M059J (cell line): ENCODE results near the gene CLCN4. TPM values are rescaled to one million over a fixed set of nuclear protein-coding genes. Genes with fewer than 3 reads are reported as not detected.

Experiments
- DNase-seq: peaks from one replicate; pipeline ENCODE4 v3.0.0-alpha.2; 2012; ENCODE audit warnings: low read depth
- total RNA-seq: library from RNA; depleted of rRNA; stranded (reverse); fragments of >200 nt; shearing (Covaris generic); gene quantifications from 2 replicates; pipeline ENCODE4 v1.2.3, GENCODE V29; 2014

CLCN4 gene
- total RNA-seq, 1 experiment from 2014 or later = 3.0 TPM

DNA sequence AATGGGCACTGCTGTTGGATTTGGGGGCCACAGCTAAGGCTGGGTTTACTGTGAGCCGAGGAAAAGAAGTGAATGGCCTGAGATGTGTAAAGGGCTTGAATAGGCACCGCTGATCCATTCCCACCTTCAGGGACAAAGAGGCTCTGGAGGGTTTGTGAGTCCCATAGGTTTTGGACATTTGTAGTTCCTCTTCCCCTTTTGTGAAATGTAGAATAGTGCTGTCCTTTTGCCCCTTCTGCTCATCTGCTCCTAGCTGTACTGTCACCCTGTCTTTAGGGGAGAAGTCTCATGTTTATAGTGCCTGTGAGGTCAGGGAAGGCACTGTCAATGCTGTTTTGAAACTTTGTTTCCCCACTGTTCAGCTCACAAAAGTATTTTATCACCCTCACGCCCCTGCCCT lies 26.4 kb upstream of the CLCN4 start:
- DNase-seq = no peak

DNA sequence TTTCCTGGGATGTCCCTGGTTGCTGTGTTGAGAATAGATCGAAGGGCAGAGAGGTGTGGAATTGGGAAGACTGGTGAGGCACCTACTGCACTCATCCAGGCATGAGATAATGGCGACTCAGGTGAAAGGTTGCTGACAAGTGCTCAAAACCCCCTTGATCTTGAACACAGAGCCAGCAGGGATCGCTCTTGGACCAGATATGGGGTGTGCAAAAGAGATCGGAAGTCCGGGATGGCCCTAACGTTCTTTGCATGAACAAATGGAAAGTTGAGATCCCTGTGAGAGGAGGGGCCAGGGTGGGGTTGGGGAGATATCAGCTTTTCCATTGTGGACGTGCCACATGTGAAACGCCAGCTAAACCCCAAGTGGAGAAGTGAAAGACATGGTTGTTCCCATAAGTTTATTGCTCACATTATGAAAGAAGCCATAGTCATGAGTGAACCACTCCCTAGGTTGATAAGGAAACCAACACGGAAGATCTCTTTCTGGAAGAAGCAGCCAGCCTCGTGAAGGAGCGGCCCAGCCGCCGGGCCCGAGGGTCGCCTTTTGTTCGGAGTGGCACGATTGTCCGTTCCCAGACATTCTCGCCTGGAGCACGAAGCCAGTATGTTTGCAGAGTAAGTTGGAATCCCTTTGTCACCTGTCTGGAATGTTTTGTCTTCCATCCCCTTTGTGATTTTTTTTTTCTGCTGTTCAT lies 22.6 kb upstream of the CLCN4 start:
- DNase-seq = no peak

DNA sequence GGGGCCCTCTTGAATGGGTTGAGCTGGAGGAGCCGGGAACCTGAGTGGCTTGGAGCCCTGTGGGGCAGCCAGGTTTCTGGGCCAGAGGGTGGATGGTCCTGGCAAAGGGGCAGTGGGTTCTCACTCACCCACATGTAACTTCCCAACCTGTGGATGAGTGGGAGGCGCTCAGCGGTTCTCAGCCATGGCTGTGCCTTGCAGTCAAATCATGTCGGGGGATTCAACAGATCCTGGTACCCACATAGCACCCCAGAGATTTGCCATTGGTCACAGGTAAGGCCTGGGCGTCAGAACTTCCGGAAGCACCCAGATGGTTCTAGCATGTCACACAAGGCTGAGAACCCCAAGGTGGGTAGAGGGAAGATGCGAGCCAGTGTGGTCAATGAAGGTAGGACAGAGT lies 21.9 kb upstream of the CLCN4 start:
- no peak for DNase-seq

DNA sequence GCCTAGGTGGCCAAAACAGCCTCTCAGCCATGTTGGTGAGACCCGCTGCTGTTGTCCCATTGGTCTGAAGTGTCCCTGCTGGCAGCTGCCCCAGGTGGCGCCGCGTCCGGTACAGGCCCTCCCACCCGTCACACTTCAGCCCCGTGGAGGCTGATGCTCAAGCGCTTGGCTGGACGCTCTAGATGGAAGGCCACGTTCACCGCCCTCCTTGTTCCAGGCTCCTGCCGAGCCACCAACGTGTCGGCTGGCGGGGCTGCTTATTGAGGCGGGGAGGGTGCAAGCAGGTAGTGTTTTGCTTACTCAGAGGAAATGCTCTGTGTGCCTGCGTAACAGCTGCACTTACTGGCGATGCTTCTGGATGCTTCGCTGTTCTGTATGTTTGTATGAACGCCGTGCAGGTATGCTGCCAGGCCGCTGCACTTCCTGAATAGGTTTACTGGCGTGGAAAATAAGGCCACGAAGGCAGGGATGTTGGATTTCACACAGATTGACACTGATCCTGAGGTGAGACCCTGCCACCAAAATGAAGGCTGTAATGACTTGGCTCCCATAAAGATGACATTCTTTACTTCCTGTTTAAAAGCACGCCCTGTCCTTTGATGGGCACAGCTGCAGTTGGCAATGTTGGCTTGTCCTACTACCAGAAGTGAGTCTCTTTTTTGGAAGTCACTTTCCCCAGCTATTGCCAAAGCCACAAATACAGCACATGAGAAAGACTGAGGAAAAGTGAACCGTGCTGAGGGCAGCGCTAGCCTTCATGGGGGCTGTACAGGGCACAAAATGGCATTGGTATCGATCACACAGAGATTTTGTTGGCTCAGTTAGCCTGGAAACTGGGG lies 21.0 kb upstream of the CLCN4 start:
- no peak for DNase-seq

DNA sequence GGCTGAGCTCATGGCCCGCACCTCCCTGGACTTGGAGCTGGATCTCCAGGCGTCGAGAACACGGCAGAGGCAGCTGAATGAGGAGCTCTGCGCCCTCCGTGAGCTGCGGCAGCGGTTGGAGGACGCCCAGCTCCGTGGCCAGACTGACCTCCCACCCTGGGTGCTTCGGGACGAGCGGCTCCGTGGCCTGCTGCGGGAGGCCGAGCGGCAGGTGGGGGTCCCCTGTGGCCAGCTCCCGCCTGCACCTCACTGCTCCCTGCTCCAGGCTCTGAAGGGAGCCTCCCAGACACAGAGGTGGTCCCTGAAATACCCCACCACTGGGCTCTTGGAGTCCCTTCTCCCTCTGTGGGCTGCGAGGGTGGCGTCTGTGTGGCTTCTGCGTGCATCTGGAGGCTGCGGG lies 18.0 kb upstream of the CLCN4 start:
- no peak for DNase-seq

DNA sequence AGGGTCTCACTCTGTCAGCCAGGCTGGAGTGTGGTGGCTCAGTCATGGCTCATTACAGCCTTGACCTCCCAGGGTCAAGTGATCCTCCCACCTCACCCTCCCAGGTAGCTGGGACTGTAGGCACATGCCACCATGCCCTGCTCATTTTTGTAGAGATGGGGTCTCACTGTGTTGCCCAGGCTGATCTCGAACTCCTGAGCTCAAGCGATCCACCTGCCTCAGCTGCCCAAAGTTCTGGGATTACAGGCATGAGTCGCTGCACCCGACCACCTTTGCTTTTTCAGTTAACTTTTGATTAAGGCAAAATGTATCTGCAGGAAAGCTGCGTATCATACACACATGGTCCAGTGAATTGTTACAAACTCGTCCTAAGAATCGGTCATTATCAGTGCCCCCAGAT lies 16.5 kb upstream of the CLCN4 start:
- DNase-seq = no peak

DNA sequence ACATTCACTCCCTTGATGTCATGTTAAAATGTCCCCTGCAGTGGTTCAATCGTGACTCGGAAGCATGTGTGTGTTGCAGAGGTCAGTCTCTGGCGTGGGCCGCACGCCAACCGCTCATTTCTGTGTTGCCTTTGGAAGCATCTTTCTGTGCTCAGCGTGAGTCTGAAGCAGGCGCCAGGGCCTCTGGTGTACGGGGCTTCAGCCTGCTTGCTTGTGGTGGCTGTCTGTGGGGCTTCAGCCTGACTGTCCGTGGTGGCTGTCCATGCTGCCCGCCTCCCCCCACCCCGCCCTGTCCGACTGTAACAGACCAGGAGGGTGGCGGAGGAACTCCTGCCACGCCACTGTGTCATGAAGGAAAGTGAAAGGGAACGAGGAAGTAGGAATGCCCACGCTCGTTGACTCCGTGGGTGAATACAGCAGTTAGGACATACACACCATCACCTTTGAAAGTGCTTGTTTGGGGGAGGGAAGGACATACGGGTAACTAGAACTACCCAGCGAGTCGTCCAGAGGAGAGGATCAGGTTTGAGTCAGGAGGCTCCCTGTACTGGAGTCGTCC lies 14.7 kb upstream of the CLCN4 start:
- no peak for DNase-seq

DNA sequence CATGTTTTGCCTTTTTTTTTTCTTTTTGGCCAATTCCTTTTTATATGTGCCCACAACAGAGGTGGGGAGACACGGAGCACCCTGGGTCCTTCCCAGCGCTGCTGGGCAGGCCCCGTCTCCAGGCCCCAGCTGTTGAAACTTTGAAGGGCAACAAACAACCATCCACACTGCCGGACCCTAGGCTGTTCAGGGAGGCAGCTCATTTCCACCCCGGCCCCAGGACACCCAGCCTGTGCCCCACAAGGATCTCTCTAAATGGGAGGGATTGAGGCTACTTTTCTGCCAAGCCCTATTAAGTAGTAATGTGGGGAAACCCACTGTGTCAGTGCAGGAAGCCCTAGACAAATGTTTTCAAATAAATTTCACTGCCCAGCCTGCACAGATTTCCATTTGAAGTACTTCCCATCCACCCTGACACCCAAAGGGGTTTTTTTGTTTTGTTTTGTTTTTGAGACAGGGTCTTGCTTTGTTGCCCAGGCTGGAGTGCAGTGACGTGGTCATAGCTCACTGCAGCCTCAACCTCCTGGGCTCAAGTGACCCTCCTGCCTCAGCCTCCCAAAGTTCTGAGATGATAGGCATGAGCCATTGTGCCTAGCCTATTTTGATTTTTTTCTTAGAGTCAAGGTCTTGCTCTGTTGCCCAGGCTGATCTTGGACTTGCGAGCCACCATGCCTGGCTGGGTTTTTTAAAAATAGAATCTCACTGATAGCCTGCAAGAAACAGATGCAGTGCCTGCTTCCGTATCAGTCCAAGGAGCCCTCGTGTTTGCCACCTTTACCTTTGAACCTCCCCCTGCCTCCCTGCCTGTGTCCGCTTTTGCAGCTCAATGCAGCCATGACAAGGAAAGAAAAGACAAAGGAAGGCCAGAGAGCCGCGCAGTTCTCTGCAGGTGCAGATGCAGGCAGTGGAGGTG lies 13.4 kb upstream of the CLCN4 start:
- no peak for DNase-seq

DNA sequence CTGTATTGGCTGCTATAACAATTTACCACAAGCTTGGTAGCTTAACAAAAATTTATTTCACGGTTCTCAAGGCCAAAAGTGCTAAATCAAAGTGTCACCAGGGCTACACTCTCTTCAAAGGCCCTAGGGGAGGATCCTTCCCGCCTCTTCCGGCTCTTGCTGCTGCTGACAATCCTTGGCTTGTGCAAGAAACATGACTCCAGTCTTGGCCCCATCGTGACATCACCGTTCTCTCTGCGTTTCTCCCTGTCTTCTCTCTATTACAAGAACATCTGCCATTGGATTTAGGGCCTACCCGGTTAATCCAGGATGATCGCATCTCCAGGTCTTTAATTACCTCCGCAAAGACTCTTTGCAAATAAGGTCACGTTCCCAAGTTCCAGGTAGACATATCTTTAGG lies 10.4 kb upstream of the CLCN4 start:
- no peak for DNase-seq

DNA sequence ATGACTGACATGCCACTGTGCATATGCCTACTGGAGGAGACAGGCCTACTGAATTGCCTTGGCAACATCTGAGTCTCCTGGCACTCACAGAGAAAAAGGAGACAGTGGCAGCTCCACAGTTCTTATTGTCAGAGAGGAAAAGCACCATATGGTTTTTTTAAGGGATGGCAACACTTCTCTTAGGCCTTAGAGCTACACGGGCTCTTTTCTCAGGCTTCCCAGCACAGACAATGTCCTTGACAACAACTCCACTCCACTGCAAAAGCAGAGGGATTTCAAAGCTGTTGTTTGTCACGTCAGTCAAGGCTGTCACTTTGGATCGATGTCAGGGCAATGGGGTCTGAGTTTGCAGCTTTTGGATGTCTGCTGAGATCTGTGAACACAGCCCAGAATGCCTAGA lies 4.7 kb upstream of the CLCN4 start:
- no peak for DNase-seq

DNA sequence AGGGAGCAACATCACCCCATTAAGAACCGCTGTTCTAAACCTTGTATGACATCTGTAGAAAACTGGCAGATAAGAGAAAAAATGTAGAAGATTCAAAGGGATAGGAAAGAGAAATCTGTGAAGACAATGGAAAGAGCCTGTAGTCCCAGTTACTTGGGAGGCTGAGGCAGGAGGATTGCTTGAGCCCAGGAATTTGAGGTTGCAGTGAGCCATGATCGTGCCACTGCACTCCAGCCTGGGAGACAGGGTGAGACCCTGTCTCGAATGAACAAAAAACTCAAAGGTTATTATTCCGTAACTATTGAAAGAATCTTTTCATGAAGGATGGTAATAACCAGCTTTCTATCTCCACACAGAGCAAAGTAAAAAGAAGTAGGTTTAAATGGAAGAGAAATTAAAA lies 1.6 kb upstream of the CLCN4 start:
- no peak for DNase-seq

DNA sequence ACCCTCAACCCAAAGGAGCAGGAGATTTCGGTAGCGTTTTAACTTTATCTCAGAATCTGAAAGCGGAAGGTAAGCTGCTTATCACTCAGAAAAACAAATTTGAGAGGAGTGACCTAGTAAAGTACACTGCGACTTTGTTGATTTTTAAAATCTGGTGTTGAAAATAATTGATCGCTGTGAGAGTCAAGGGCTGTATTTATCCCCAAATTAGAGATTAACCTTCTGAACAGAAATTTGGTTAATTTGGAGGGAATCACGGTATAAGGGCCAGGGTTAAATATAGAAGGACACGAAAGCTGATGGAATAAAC lies 212 bp downstream of the CLCN4 start:
- no peak for DNase-seq

DNA sequence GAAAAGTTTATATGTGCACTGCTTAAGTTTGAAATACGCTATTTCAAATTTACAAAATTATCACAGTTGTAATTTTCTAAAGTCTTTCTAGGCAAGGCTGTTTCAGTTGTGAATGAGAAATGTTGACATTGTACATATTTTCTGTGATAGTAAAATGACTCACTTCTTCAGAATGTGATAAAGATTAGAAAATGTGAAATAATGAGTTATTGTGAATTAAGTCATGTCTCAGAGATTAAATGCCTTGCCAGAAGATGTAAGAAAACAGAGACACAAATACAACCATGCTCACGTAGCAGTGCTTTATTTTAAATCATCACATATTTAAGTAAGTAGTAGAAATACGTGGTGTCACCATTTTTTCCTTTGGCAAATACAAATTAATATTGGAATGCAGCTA lies 768 bp downstream of the CLCN4 start:
- peak; percentile 43 for DNase-seq

DNA sequence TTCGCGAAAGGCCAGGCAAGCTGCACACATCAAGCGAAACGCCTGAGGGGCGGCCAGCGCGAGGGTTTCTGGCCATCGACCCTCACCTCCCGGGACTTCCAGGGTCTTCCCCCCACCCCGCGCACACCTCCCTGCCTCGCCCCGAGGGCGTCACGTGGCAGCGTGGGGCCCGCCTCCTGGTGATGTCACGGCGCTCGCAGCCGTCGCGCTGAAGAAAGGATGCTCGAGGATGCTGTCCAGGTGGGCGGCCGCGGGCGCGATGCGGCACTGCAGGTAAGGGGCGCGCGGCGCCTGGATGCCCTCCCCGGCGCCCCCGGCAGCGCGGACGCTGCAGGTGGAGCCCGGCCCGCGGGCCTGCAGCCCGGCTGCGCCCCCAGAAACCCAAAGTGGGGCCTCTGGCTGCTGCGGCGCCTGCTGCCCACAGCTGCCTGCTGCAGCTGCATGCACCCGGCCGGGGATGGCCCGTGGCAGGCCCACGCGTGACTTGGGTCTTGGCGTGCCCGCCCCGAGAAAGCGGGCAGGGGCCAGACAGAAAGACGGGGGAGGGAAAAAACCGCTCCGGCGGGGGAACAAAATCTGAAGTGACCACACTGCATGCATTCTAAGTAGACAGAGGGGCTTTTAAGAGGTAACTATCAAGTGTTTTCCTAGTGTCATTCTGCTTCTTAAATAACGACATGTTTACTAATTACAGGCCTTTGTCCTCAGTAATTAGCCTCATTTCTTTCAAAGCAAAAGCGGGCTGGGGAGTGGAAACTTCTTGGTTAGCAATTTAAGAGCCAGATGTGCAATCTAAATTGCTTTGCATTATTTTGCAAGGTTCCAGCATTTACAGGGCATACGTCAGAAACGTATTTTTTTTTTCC lies 1.7 kb downstream of the CLCN4 start:
- DNase-seq = no peak

DNA sequence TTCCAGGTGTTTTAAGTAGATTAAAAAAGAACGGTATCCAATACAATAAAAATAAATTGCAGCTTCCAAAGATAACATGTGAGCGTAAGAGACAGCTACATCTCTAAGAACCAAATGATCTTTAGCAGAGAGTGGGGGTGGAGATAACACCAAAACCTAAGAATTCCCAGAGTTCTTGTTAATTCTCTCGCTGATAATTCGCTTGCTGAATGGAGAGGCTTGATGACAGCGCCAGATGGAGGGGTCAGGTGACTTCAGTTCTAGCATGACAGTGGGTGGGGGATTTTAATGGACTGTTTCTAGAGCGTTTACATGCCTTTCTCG lies 2.3 kb downstream of the CLCN4 start:
- DNase-seq = no peak

DNA sequence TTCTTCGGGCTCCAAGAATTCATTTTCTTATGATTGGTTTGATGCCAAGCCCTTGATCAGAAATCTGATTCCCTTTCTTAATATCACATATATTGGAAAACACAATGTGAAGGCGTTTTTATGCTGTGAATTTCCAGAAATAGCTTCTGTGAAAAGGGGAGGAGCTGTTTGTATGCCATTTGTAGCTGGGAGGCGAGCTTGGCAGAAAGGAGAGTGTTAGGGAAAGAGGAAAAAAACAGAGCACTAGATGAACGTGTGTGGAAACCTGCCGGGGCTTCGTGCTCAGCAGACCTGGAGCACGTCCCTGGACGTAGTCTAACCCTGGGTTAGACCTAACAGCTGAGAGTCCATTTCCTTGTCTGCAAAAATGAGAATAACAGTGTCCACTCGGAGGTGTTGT lies 3.4 kb downstream of the CLCN4 start:
- DNase-seq = no peak

DNA sequence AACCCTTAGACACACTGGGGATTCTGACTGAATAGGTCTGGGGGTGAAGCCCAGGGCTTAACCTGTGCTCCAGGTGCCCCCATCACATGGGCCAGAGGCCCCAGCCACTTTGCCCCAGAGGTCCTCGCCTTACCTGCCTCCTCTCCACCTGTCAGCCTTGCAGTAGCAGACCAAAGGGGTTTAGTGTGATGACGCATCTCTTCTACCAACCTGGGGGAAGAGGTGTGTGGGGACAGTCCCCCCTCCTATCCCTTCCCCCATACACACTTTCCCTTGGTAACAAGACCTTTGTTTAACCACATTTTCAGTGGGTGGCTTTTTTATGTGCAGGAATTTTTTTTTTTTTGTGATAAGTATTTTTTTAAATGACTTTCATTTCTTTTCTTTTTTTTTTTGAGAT lies 6.3 kb downstream of the CLCN4 start:
- no peak for DNase-seq

DNA sequence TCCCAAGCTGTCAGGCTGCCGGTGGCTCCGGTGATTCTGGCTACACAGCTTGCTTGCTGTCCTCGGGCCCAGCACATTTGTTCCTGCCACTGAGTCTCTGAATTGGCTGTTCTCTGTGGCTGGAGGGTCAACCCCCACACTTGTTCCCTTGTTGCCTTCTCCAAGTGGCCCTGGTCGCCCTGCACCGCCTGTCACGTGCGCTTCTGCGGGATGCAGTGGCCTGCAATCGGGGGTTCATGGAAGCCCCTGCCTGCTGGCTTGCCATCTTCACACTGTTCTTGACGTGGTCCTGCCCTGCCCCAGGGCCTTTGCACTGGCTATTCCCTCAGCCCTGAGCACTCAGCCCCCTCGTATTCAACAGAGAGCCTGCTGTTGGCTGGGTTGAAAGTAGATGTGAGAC lies 8.1 kb downstream of the CLCN4 start:
- DNase-seq = no peak

DNA sequence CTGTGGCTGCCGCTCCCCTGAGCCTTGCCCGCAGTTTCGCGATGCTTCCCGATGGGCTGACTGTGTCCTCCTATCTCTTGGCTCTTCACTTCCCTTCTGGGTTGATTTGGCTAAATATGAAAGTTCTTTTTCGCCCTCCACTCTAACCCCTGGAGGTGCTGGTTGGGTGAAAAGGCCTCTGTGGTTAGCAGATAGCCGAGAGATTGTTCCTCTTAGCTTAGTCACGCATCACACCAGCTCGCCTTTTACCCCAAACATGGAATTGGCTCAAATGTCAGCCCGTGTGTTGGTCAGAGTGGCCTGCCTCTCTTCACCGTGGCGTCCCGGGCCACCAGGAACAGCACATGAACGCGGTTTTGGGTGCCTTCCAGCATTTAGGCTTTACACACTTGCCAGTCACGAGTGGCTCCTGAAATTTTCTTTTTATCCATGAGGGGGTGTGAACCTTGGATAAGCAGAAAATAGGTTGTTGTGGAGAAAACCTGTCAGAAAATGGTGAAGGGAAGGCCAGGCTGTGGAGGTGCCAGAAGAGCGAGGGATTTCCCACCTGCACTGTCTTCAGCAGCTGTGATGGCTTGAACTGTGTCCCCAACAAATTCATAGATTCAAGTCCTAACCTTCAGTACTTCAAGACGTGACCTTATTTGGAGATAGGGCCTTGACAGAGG lies 8.9 kb downstream of the CLCN4 start:
- peak; percentile 89 for DNase-seq

DNA sequence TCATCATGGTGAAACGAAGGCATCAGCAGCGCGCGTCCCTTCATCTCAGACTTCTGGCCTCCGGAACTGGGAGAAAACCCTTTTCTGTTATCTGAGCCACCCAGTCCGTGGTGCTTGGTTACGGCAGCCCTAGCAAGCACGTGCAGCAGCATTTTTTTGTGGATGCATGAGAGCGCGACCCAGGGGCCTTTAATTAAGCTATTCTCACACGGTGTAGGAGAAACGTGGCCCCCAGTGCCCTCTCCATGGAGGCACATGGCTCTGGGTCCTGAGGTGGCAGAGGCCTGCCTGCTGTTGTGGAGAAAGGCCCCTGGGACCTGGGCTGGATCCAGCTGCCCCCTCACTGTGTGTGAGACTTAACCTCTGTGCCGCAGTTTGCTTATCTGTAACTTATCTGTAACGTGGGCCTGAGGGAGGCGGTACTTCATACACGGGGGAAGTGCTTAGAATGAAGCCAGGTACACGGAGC lies 9.5 kb downstream of the CLCN4 start:
- DNase-seq = no peak

DNA sequence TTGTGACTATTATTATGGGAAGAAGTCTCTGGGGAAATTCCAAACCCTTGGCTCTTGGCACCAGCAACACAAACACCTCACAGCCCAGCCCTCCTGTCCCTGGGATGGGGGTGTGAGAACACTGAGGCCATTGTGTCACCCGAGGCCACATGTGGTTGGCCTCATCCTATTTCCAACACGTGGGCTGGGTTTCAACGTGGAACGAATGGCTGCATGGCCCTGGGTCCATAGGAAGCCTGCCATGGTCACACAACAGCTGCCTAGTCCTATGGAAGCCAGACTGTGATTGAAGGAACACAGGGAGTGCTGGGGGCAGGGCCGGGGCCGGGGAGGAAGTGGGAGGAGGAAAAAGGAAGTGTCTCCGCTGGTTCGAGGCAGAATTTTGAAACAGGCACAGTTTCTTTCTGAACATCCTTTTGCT lies 10.0 kb downstream of the CLCN4 start:
- peak; percentile 24 for DNase-seq
